ENCODE results near the gene ANKLE2.

The ANKLE2 gene

DNA sequence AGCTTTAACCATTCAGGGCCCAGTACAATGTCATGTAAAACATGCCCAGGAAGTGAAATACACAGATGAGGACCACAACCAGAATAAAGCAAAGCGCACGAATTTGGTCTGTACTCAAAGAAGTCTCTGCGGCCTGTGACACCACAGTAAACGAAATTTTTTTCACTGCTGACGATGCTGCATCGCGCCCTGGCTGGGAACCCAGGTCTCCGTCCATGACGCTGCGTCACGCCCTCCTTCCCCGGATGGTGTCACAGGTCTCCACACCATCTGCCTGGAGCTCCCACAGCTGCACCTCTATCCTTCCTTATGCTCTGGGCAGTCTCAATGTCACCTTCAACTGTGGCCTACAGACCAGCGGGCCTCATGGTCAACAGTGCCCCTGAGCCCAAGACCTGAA is 17.8 kb downstream of the ANKLE2 start:
- no peak for DNase-seq

GRCh38 chr12:132741620-132742019 is 20.0 kb downstream of the ANKLE2 start:
- DNase-seq: no peak

- no peak for DNase-seq
These were observed 21.0 kb downstream of the ANKLE2 start for GRCh38 chr12:132740652-132741051.

GRCh38 chr12:132740313-132740646 is 21.4 kb downstream of the ANKLE2 start:
- DNase-seq: no peak

DNA sequence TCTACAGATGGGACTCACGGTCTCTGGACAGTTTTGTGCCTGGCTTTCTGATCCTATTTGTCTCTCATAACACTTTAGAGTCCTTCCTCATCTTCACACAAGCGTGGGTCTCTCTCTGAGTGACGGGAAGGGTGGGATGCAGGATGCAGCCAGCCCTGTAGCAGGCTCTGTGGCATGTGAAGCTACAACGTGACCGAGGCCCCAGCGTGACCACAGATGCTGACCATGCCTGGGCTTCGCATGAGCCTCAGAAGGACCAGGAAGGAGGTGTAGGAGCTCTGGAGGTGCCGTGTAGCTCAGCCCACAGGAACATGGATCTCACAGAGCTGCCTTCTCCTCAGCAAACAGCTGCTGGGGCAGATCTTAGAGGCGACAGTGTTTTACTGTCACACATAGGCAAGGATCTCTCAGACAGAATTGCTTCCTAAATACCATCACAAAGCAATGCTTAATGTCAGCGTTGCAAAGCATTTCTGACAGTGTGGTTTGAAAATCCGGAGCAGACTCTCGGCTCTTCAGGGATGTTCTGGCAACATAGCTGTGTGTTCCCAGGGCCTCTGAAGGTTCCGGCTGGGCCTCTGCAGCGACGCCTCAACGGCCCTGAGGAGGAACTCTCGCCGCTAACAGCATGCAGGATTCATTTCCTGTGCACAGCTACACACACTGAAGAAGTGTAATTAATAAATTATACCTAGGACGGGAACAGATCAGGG is 21.9 kb downstream of the ANKLE2 start:
- no peak for DNase-seq

DNA sequence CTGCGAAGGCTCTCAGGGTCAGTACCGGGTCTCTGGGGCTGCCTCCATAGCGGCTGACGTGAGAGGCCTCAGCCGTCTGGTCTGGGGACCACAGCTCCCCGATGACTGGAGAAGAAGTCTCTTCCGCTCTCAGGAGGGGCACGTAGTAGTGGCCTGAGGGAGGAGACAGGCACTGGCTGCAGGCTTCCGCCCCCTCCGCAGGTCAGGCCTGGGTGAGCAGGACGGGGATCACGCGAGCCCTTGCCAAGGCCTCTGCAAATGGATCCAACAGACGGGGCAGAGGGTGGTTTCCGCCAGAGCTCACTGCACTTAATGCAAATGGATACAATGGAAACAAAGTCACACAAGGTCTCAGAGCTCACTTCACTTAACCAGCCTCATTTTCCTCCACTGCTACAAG is 24.7 kb downstream of the ANKLE2 start:
- DNase-seq: no peak

DNA sequence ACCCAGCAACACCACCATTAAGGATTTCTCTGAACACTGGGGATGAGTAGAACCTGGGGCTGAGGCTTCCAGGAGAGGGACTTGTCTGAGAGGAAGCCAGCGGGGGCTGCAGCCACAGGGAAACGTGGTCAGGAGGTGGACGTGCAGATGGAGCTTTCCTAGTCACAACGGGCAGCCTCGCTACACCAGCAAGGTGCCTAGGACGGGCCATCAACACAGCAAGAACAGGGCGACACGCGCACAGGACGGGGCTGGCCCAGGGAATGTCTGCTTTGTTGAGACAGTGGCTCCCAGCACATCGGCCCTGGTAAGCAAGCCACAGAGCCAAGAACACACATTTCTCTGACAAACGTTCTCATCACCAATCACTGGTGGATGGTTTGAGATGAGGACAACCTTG is 25.3 kb downstream of the ANKLE2 start:
- DNase-seq: no peak

- no peak for DNase-seq
These were observed 26.1 kb downstream of the ANKLE2 start for GRCh38 chr12:132735496-132735895.

DNA sequence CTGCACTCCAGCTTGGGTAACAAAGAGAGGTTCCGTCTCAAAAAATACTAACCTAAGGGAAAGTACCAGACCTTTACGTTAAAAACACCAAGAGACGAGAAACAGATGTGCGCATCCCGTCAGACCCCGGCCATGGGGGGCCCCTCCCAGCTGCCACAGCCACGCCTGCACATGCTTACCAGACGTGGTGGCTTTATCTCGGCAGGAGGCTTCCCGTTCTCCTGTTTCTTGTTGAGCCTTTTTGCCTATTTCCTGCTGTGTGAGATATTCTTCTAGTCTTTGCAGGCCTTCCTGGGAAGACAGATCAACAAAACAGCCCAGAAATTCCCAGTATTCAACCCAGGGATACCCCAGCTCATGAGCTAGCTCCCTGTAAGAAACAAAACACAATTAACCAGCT is 27.4 kb downstream of the ANKLE2 start:
- no peak for DNase-seq

- no peak for DNase-seq
These were observed 30.1 kb downstream of the ANKLE2 start for GRCh38 chr12:132731574-132731973.

DNA sequence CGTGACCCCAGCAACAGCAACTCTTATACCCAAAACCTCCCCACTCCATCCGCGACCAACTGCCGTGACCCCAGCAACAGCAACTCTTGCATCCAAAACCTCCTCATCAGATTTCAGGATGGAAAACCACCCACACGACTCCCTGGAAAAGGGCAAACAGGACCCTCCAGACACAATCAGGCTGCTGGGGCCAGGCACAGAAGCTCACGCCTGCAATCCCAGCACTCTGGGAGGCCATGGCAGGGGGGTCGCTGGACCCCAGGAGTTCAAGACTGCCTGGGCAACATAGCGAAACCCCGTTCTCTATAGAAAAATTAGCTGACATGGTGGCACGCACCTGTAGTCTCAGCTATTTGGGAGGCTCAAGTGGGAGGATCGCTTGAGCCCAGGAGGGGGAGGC is 31.3 kb downstream of the ANKLE2 start:
- DNase-seq: no peak

DNA sequence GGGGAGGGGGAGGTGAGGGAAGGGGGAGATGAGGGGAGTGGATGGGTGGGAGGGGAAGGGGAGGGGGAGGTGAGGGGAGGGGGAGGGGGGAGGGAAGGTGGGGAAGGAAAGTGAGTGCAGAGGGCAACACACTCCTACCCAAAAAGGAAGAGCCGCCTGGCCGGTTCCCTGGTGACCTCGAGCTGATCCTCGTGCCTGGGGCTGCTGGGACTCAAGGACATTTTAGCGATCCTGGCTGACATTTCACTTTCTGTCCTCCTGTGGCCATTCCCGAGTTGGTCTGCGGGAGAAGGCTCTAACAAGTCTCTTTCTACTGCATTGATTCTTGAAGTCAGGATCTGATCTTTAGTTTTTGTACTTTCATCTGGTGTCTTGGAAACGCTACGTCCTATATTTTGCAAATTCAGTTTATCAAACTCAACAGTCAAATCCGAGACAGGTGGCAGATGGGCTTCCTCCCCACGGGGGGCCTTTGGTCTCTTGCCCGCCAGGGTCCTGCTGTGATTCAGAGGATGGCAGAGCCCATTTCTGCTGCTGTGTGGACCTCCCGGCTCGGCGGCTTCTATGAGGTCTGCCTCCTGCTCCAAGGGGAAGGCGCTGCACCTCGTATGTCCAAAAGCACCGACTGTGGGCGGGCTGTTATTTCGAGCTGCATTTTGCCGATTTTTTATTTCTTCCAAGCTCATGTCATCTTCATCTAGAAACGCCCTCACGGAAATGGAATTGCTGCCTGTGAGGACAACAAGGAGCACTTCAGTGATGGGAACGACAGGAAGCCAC is 31.9 kb downstream of the ANKLE2 start:
- no peak for DNase-seq

DNA sequence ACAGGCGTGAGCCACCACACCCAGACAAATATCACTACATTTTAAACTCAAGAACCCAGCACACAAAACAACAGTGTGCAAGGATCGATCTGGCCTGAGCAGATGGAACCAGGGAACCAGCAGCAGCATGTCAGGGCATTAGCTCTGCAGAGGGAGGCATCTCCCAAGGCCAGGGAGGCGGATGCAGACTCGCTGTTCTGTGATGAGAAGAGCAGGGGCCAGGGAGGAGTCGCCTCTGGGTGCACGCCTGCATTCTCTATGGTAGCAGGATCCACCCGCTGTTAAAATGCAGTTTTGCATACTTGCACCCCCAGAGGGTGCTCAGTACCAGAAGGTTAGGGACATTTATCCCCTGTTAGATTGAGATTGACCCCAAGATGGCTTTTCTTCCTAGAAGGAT is 33.1 kb downstream of the ANKLE2 start:
- DNase-seq: no peak

DNA sequence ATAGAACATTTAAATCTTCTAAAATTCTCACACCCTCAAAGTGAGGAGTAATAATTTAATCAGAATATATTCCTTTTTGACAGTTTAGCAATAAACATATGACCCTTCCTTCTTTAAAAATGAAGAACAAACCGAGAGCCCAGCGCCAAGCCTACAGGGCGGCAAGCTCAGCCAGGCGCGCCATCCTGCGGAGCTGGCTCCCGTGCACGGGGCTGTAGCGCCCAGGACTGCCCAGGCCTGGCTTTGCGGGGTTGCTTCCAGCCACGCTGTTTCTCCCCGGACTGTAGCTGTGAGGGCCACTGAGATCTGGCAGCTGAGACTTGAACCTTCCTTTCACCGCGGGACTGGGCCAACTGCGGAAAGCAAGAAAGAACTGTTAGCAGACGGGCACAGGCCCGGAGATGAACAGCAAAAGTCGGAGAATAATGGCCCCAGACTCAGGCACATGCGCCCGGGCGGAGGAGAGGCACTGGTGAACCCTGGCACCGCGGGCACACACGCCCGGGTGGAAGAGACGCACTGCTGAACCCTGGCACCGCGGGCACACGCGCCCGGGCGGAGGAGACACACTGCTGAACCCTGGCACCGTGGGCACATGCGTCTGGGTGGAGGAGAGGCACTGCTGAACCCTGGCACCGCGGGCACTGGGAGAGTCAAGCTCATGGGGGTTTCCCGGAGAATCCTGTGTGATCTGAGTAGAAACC is 34.4 kb downstream of the ANKLE2 start:
- DNase-seq: no peak

DNA sequence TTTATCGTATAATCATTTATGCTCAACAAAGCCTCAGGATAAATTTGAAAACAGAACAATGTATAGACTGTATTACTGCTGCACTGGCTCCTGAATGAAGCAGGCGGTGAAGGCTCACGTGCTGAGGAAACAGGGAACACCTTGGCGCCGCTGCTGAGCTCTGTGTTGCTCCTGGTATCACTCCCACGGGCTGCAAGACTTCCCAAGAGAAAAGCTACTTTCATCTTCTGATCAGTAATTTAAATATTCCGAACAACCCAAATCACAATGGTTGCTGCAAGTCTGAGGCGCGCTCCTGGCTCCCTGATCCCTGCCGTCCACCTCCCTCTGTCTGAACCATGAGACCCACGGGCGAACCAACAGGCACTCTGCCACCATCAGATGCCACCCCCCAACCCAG is 35.2 kb downstream of the ANKLE2 start:
- DNase-seq: no peak

DNA sequence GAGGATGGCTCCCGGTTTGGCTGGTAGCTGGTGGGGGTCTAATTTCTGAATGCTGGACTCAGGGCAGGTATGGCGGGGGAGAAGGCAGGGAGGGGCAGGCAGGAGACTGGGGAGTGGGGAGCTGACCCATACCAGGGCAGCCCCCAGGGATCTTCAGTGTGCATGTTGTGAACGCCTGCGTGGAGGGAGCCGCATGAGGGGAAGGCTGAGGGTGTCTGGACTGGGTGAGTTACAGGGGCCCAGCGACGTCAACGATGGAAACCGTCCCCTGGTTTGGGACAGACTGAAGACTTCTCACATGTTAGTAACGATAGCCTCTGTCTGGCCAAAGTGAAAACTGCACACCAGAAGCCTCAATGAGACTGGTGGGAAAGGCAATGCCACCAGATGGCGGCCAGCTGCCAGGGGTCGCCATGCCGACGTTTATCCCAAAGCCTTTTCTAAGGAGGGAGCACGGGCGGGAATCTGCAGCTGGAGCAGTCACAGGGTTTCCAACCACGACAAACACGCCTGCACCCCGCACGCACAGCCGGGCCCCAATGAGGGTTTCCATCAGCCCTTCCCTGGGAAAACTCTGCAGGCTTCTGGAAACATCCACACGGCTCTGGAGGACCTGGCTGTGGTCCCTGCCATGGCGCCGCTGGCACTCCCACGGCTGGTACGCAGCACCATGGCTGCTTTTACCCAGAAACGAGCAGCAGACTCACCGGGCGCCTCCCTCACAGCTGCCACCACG is 37.0 kb downstream of the ANKLE2 start:
- DNase-seq: no peak

- DNase-seq: no peak
These were observed 37.9 kb downstream of the ANKLE2 start for GRCh38 chr12:132723764-132724140.

- no peak for DNase-seq
These were observed 38.4 kb downstream of the ANKLE2 start for GRCh38 chr12:132723015-132723763.

DNA sequence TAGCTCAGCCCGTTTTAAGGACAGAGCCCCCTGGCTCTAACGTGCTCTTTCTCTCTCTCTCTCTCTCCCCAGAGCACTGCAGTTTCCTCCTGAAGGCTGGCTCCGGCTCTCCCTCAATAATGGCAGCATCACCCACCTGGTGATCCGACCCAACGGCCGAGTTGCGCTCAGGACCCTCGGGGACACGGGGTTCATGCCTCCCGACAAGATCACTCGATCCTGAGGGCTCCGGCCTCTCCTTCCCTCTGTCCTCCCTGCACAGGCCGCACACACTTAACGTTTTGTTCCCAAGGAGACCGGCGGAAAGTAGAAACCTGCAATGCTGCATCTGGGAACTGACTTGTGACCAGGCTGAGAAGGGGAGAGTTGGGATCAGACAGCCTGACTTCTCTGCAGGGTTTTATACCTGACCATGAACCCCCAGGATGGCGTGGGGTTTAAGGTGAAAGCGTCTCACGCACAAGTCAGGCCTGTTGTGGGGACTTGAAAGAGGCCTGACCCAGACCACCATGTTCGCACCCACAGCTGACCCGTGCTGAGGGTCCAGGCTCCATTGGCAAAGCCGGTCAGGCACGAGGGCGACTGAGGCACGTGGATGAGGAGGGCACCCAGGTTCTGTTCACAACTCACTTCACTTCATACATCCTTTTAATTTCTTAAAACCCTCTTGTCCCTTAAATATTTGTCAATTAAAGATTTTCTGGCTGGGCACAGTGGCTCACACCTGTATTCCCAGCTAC is 40.9 kb downstream of the ANKLE2 start:
- no peak for DNase-seq

DNA sequence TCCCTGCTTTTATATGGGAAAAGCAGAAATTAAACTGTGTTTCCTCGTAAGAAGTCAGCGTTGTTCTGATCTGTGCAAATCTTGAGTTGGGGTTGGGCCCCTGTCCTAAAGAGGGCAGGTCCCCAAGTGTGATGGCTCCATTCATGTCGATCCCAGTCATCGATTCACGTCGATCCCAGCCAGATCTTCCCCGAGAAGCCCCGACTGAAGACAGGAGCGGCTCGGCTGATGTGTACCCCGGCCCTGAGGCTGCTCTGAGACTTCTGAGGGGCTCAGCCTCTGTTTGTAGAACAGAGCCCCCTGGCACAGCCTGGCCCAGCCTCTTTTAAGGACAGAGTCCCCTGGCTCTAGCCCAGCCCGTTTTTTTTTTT is 41.7 kb downstream of the ANKLE2 start:
- DNase-seq: no peak

- DNase-seq: no peak
These were observed 42.3 kb downstream of the ANKLE2 start for GRCh38 chr12:132719141-132719953.

Measured in CD4-positive, alpha-beta T cell treated with Interleukin-4 for 1 hour (primary cell).